H1 (cell line): Measurements from ENCODE around the gene TSPAN5. TPM values are rescaled to one million over a fixed set of nuclear protein-coding genes. Genes with fewer than 3 reads are reported as not detected.

Source experiments
- CTCF ChIA-PET: fragments of 300-600 bp; sonication (Branson Sonifier 250); formaldehyde crosslinking; loops from one replicate; lab custom pipeline; 2021; ENCODE audit not compliant: partially characterized antibody; lab: Charles Lee
- POLR2A ChIA-PET: fragments of 300-600 bp; sonication (Branson Sonifier 250); formaldehyde crosslinking; loops from one replicate; lab custom pipeline; 2021; ENCODE audit warnings: inconsistent platforms; ENCODE audit not compliant: partially characterized antibody; lab: Charles Lee
- DNase-seq, 2 experiments: peaks; one replicate each; pipeline versions ENCODE4 v3.0.0 to v3.0.0-alpha.2; 2010 to 2022; ENCODE audit warnings: low spot score in 2 of 2, low read depth in 1 of 2, mixed read lengths in 1 of 2
- FAIRE-seq: peaks from 2 replicates; lab custom pipeline; 2011; peaks lifted over from hg19 to GRCh38; lab: Jason Lieb, UNC
- H2AFZ ChIP-seq: 2 replicates; pipeline ENCODE4 v1.8.1; 2012; ENCODE audit warnings: low read length, inconsistent platforms
- H2AK5ac ChIP-seq: 2 replicates; pipeline ENCODE4 v1.6.1; 2013; ENCODE audit warnings: low read depth, low read length
- H2BK120ac ChIP-seq: replicated peaks from 2 replicates; pipeline ENCODE3; 2013; ENCODE audit warnings: low read depth, low read length, inconsistent platforms
- H2BK12ac ChIP-seq: 2 replicates; pipeline ENCODE4 v1.6.1; 2013; ENCODE audit warnings: low read depth, low read length
- H2BK15ac ChIP-seq: 2 replicates; pipeline ENCODE4 v1.6.1; 2013; ENCODE audit warnings: low read length
- H2BK20ac ChIP-seq: 2 replicates; pipeline ENCODE4 v1.6.1; 2013; ENCODE audit warnings: low read length
- H2BK5ac ChIP-seq: 2 replicates; pipeline ENCODE4 v1.6.1; 2013; ENCODE audit warnings: low read depth, low read length
- H3K14ac ChIP-seq: 2 replicates; pipeline ENCODE4 v1.6.1; 2013; ENCODE audit warnings: inconsistent platforms; ENCODE audit not compliant: insufficient read length
- H3K18ac ChIP-seq: 2 replicates; pipeline ENCODE4 v1.6.1; 2013; ENCODE audit warnings: low read length; ENCODE audit errors: extremely low read depth
- H3K23ac ChIP-seq: 2 replicates; pipeline ENCODE4 v1.6.1; 2013; ENCODE audit warnings: inconsistent platforms; ENCODE audit not compliant: insufficient read length
- H3K23me2 ChIP-seq: 2 replicates; pipeline ENCODE4 v1.6.1; 2013; ENCODE audit warnings: low read depth, low read length
- H3K27ac ChIP-seq: 2 replicates; pipeline ENCODE4 v1.6.1; 2011; ENCODE audit warnings: low read depth, low read length, inconsistent platforms
- H3K27me3 ChIP-seq, 4 experiments: replicated peaks in 1 of 4; 1 replicate in 1 of 4; 2 replicates in 3 of 4; pipeline versions ENCODE4 v1.6.1 to v1.8.1; 2011 to 2013; ENCODE audit warnings: low read length in 3 of 4, mild to moderate bottlenecking in 3 of 4, inconsistent platforms in 2 of 4, mixed read lengths in 2 of 4, moderate library complexity in 1 of 4; ENCODE audit not compliant: control insufficient read depth in 3 of 4, insufficient read depth in 3 of 4; ENCODE audit errors: extremely low read depth in 1 of 4
- H3K36me3 ChIP-seq, 4 experiments: 2 replicates each; pipeline versions ENCODE4 v1.6.1 to v1.8.1; 2011 to 2013; ENCODE audit warnings: mild to moderate bottlenecking in 4 of 4, low read length in 3 of 4, moderate library complexity in 2 of 4, control low read depth in 1 of 4, inconsistent platforms in 1 of 4; ENCODE audit not compliant: insufficient read depth in 4 of 4, control insufficient read depth in 2 of 4
- H3K4ac ChIP-seq: replicated peaks from 2 replicates; pipeline ENCODE3; 2013; ENCODE audit warnings: low read length, low read depth, mixed read lengths, inconsistent platforms; ENCODE audit not compliant: insufficient read length
- H3K4me1 ChIP-seq, 4 experiments: replicated peaks in 1 of 4; 1 replicate in 1 of 4; 2 replicates in 3 of 4; pipeline versions ENCODE4 v1.6.1 to v1.8.1; 2011 to 2013; ENCODE audit warnings: low read length in 3 of 4, inconsistent platforms in 2 of 4, mixed read lengths in 1 of 4; ENCODE audit not compliant: insufficient read depth in 4 of 4, control insufficient read depth in 3 of 4
- H3K4me2 ChIP-seq, 2 experiments: 2 replicates each; pipeline versions ENCODE4 v1.6.1 to v1.8.1; 2011 to 2013; ENCODE audit warnings: low read depth in 2 of 2, low read length in 2 of 2, control low read depth in 1 of 2, inconsistent platforms in 1 of 2, mild to moderate bottlenecking in 1 of 2; ENCODE audit not compliant: insufficient read depth in 1 of 2
- H3K4me3 ChIP-seq, 4 experiments: fragments of 200-600, 300-600 bp in 1 of 4; sonication (generic), shearing (Covaris generic), sonication (Bioruptor Twin) in 1 of 4; 2 replicates each; pipeline versions ENCODE4 v1.5.1 to v1.8.1; 2011 to 2016; ENCODE audit warnings: low read length in 4 of 4, low read depth in 3 of 4, control low read depth in 2 of 4, inconsistent platforms in 2 of 4, mild to moderate bottlenecking in 2 of 4, mixed read lengths in 1 of 4, moderate library complexity in 1 of 4; ENCODE audit not compliant: insufficient read depth in 2 of 4; ENCODE audit errors: extremely low read depth in 1 of 4
- H3K56ac ChIP-seq: replicated peaks from 2 replicates; pipeline ENCODE3; 2013; ENCODE audit warnings: low read depth, mild to moderate bottlenecking, mixed read lengths, low read length, inconsistent platforms; ENCODE audit not compliant: insufficient read length
- H3K79me1 ChIP-seq: 2 replicates; pipeline ENCODE4 v1.6.1; 2013; ENCODE audit warnings: low read depth, low read length, control low read depth
- H3K79me2 ChIP-seq, 2 experiments: 2 replicates each; pipeline versions ENCODE4 v1.6.1 to v1.8.1; 2012 to 2013; ENCODE audit warnings: low read length in 2 of 2, mild to moderate bottlenecking in 2 of 2, inconsistent platforms in 1 of 2; ENCODE audit not compliant: insufficient read depth in 2 of 2, control insufficient read depth in 1 of 2
- H3K9ac ChIP-seq, 4 experiments: replicated peaks in 1 of 4; 1 replicate in 1 of 4; 2 replicates in 3 of 4; pipeline versions ENCODE4 v1.6.1 to v1.8.1; 2011 to 2013; ENCODE audit warnings: low read depth in 3 of 4, low read length in 3 of 4, control low read depth in 2 of 4, mild to moderate bottlenecking in 2 of 4, moderate library complexity in 2 of 4, inconsistent platforms in 1 of 4; ENCODE audit errors: extremely low read depth in 1 of 4
- H3K9me3 ChIP-seq, 2 experiments: 2 replicates each; pipeline versions ENCODE4 v1.6.1 to v1.8.1; 2012 to 2013; ENCODE audit warnings: mild to moderate bottlenecking in 2 of 2, moderate library complexity in 2 of 2, control low read depth in 1 of 2, inconsistent platforms in 1 of 2, low read depth in 1 of 2, low read length in 1 of 2, mixed read lengths in 1 of 2; ENCODE audit not compliant: insufficient read depth in 2 of 2
- H4K20me1 ChIP-seq, 2 experiments: replicated peaks in 1 of 2; 2 replicates each; pipeline versions ENCODE3 to v1.8.1; 2011 to 2013; ENCODE audit warnings: inconsistent platforms in 2 of 2, low read length in 2 of 2, mild to moderate bottlenecking in 1 of 2; ENCODE audit not compliant: insufficient read depth in 2 of 2, control insufficient read depth in 1 of 2
- H4K5ac ChIP-seq: 2 replicates; pipeline ENCODE4 v1.6.1; 2013; ENCODE audit warnings: low read length, low read depth, mixed read lengths, inconsistent platforms; ENCODE audit not compliant: insufficient read length
- H4K8ac ChIP-seq: 2 replicates; pipeline ENCODE4 v1.8.0; 2013; ENCODE audit warnings: mild to moderate bottlenecking, moderate library complexity, low read length, inconsistent platforms; ENCODE audit not compliant: insufficient read depth; ENCODE audit errors: extremely low read depth
- H4K91ac ChIP-seq: replicated peaks from 2 replicates; pipeline ENCODE3; 2013; ENCODE audit warnings: low read length, mixed read lengths, inconsistent platforms; ENCODE audit not compliant: insufficient read length
- CHD2 ChIP-seq: IDR thresholded peaks from 2 replicates; pipeline ENCODE4 v1.6.1; 2012; ENCODE audit warnings: low read length, improper control_type of control experiment
- GABPA ChIP-seq: IDR thresholded peaks from 2 replicates; pipeline ENCODE4 v1.6.1; 2011; ENCODE audit warnings: mild to moderate bottlenecking, low read length, moderate library complexity, borderline replicate concordance; ENCODE audit not compliant: insufficient read depth
- GTF2F1 ChIP-seq: IDR thresholded peaks from 2 replicates; pipeline ENCODE4 v1.6.1; 2012; ENCODE audit warnings: low read depth, low read length, improper control_type of control experiment, borderline replicate concordance
- JUND ChIP-seq: IDR thresholded peaks from 2 replicates; pipeline ENCODE4 v1.6.1; 2011; ENCODE audit warnings: mild to moderate bottlenecking, improper control_type of control experiment, low read length
- MAX ChIP-seq: IDR thresholded peaks from 2 replicates; pipeline ENCODE4 v1.6.1; 2012; ENCODE audit warnings: inconsistent platforms
- POLR2AphosphoS5 ChIP-seq: IDR thresholded peaks from 2 replicates; pipeline ENCODE4 v1.6.1; 2011; ENCODE audit warnings: low read depth, low read length
- RAD21 ChIP-seq, 2 experiments: IDR thresholded peaks in 1 of 2; conservative IDR thresholded peaks in 1 of 2; 2 replicates each; pipeline ENCODE4 v1.6.1; 2011; ENCODE audit warnings: low read depth in 2 of 2, low read length in 2 of 2, improper control_type of control experiment in 1 of 2, inconsistent platforms in 1 of 2, mild to moderate bottlenecking in 1 of 2, moderate library complexity in 1 of 2
- SIX5 ChIP-seq: IDR thresholded peaks from 2 replicates; pipeline ENCODE4 v1.6.1; 2011; ENCODE audit warnings: mild to moderate bottlenecking, low read depth, low read length
- SP1 ChIP-seq: IDR thresholded peaks from 2 replicates; pipeline ENCODE4 v1.6.1; 2011; ENCODE audit warnings: low read depth, low read length
- SP2 ChIP-seq: IDR thresholded peaks from 2 replicates; pipeline ENCODE4 v1.6.1; 2012; ENCODE audit warnings: mild to moderate bottlenecking, low read length, inconsistent platforms
- WGBS, 2 experiments: shearing (Covaris generic) in 1 of 2; methylation state at CpG; one replicate each; pipeline versions ENCODE4 v1.1.6 to v1.1.7; 2013 to 2015; ENCODE audit warnings: low lambda C conversion rate in 2 of 2, mixed read lengths in 2 of 2, inconsistent platforms in 1 of 2, low coverage in 1 of 2, missing lambda C conversion rate in 1 of 2; ENCODE audit not compliant: insufficient replicate concordance in 2 of 2, insufficient coverage in 1 of 2, insufficient read length in 1 of 2; ENCODE audit errors: extremely low coverage in 1 of 2, missing lambda C conversion rate in 1 of 2; 5-methylcytosine and 5-hydroxymethylcytosine counted together
- polyA plus RNA-seq, 7 experiments: library from polyadenylated mRNA; depleted of rRNA in 3 of 7; stranded (reverse) in 5 of 7; unstranded in 2 of 7; fragments of >200 nt in 5 of 7; fragments of 200-250 nt in 2 of 7; gene quantifications; 1 replicate in 5 of 7; 2 replicates in 1 of 7; 4 replicates in 1 of 7; pipeline versions ENCODE4 v1.2.1 to v1.2.3, GENCODE V29; 2011 to 2013; ENCODE audit warnings: missing spikeins in 2 of 7, mixed read lengths in 2 of 7
- total RNA-seq: library from RNA; stranded (reverse); fragmentation: NEBNext Ultra II Directional; extraction: Animal tissue kit (Norgen Biotek cat#: 25700); gene quantifications from 2 replicates; pipeline ENCODE4 v1.2.1, GENCODE V29; 2021
- TF ChIP-seq, protein P1 (sequence below): IDR thresholded peaks from 2 replicates; pipeline ENCODE4 v1.6.1; 2012; ENCODE audit warnings: inconsistent platforms

The TSPAN5 gene
- total and polyA plus RNA-seq, 2 of the 8 experiments (the other 6 are each of a cell fraction or from before 2014, with no cell fraction given): 17.6 to 21.2 TPM

- Histone ChIP-seq H3K23ac (no peak overlapping the region), H4K91ac (no peak overlapping the region), H2BK20ac (no peak overlapping the region), H2BK5ac (no peak overlapping the region), H3K23me2 (peaks cover 15% of the 10 kb centered on the region), H3K4me3 (no peak overlapping the region), H3K79me2 (peaks cover 0 to 67% of the 10 kb centered on the region in 2 experiments; a peak in 2 of 4 replicates), H2BK120ac (no peak overlapping the region), H3K14ac (no peak overlapping the region), H3K79me1 (peaks cover 2% of the 10 kb centered on the region; the same call in 1 of the 2 replicates), H2AFZ (no peak overlapping the region), H4K20me1 (peaks cover 0 to 7% of the 10 kb centered on the region in 2 experiments), H3K27me3 (peaks cover 0 to 16% (median 4%) of the 10 kb centered on the region in 4 experiments; a peak in 3 of 7 replicates), H4K5ac (no peak overlapping the region), H3K4ac (no peak overlapping the region), H3K4me1 (peaks cover 0 to 11% (median 3%) of the 10 kb centered on the region in 4 experiments; a peak in 6 of 7 replicates), H3K27ac (no peak overlapping the region), H2BK15ac (no peak overlapping the region), H3K9ac (no peak overlapping the region), H3K56ac (no peak overlapping the region), H4K8ac (no peak overlapping the region), H3K18ac (no peak overlapping the region), H2AK5ac (no peak overlapping the region), H2BK12ac (no peak overlapping the region), H3K9me3 (no peaks in the 10 kb centered on the region), H3K4me2 (no peak overlapping the region), H3K36me3 (no peaks in the 10 kb centered on the region)
- FAIRE-seq (no peak), DNase-seq (no peak)
- CTCF ChIA-PET: interaction anchor here (0.6 kb wide), 1 partner anchor 794 kb away, joined by 3 read pairs; no protein-coding TSS in a partner anchor
- WGBS, 2 experiments: 91% methylated on average over 5 of the region's 5 CpGs; no CpG with 5 or more reads in 1 of the 2 experiments
- POLR2A ChIA-PET: no interaction called here
- TF ChIP-seq SP2: no peak
- TF ChIP-seq GABPA: no peak
- TF ChIP-seq, protein P1, sequence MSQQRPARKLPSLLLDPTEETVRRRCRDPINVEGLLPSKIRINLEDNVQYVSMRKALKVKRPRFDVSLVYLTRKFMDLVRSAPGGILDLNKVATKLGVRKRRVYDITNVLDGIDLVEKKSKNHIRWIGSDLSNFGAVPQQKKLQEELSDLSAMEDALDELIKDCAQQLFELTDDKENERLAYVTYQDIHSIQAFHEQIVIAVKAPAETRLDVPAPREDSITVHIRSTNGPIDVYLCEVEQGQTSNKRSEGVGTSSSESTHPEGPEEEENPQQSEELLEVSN: no peak
- no peak for TF ChIP-seq GTF2F1
- TF ChIP-seq RAD21 (IDR thresholded peaks at IDR 0.05 in 1 of 2, conservative IDR thresholded peaks at IDR 0.05 in 1 of 2; ENCODE audit: low read depth in 2 of 2, low read length in 2 of 2): no peak
- no peak for TF ChIP-seq POLR2AphosphoS5
- no peak for TF ChIP-seq SIX5
- TF ChIP-seq MAX: no peak
- no peak for TF ChIP-seq JUND
- TF ChIP-seq SP1: no peak
- TF ChIP-seq CHD2: no peak
These were observed 4.2 kb downstream of the TSPAN5 start for GRCh38 chr4:98653890-98654867.
